SU-DHL-6 (cell line): ENCODE measurements around the gene PRDM15.

Source experiments
- H2AFZ ChIP-seq: fragments of 200-600 bp; sonication (generic); 2 replicates; pipeline ENCODE4 v1.6.1; 2014; ENCODE audit warnings: low read depth, mild to moderate bottlenecking, moderate library complexity, mixed read lengths, antibody characterized with exemption, low read length; ENCODE audit not compliant: severe bottlenecking
- H3F3A ChIP-seq: fragments of 200-600 bp; shearing (Covaris generic); 2 replicates; pipeline ENCODE4 v1.6.0; 2016; ENCODE audit warnings: antibody characterized with exemption, mild to moderate bottlenecking; ENCODE audit not compliant: insufficient read depth
- H3K27ac ChIP-seq: fragments of 200-600 bp; sonication (generic); 2 replicates; pipeline ENCODE4 v1.5.1; 2016; ENCODE audit warnings: low read depth, mild to moderate bottlenecking, low read length, moderate library complexity, mixed read lengths
- H3K27me3 ChIP-seq: fragments of 200-600 bp; sonication (generic), shearing (Covaris generic); 2 replicates; pipeline ENCODE4 v1.6.0; 2014; ENCODE audit warnings: mild to moderate bottlenecking, low read length
- H3K36me3 ChIP-seq: fragments of 200-600 bp; sonication (generic); 2 replicates; pipeline ENCODE4 v1.6.1; 2014; ENCODE audit warnings: mild to moderate bottlenecking, low read length, mixed read lengths
- H3K4me2 ChIP-seq: fragments of 300-600, 200-600 bp; shearing (Covaris generic), sonication (generic); 2 replicates; pipeline ENCODE4 v1.6.0; 2014; ENCODE audit warnings: low read length, low read depth, mild to moderate bottlenecking; ENCODE audit not compliant: poor library complexity, severe bottlenecking
- H3K4me3 ChIP-seq: fragments of 200-600 bp; sonication (generic); 2 replicates; pipeline ENCODE4 v1.5.1; 2014; ENCODE audit warnings: antibody characterized with exemption, low read length, mild to moderate bottlenecking, mixed read lengths; ENCODE audit not compliant: insufficient read depth, poor library complexity, severe bottlenecking
- H3K79me2 ChIP-seq: fragments of 200-600 bp; sonication (generic); 2 replicates; pipeline ENCODE4 v1.6.1; 2014; ENCODE audit warnings: mild to moderate bottlenecking, low read length, moderate library complexity; ENCODE audit not compliant: insufficient read depth
- H3K9ac ChIP-seq: fragments of 200-600 bp; sonication (generic); 2 replicates; pipeline ENCODE4 v1.7.0; 2014; ENCODE audit warnings: mild to moderate bottlenecking, low read length
- H3K9me2 ChIP-seq: fragments of 200-600 bp; sonication (generic); replicated peaks from 2 replicates; pipeline ENCODE4 v1.6.1; 2014; ENCODE audit warnings: low read length; ENCODE audit not compliant: insufficient read depth
- H3K9me3 ChIP-seq: fragments of 200-600 bp; sonication (generic); 2 replicates; pipeline ENCODE4 v1.6.1; 2014; ENCODE audit warnings: low read length, mixed read lengths; ENCODE audit not compliant: insufficient read depth
- H4K20me1 ChIP-seq: fragments of 200-600 bp; sonication (generic); 2 replicates; pipeline ENCODE4 v1.6.1; 2014; ENCODE audit warnings: low read depth, mild to moderate bottlenecking, antibody characterized with exemption, low read length, moderate library complexity, mixed read lengths
- EZH2phosphoT487 ChIP-seq: fragments of 200-600 bp; sonication (generic), shearing (Covaris generic); conservative IDR thresholded peaks from 2 replicates; pipeline ENCODE4 v1.6.1; 2018; ENCODE audit warnings: mild to moderate bottlenecking, antibody characterized with exemption, low read length, moderate library complexity, mixed read lengths
- TF ChIP-seq, protein P1 (sequence below): fragments of 200-600 bp; sonication (generic); IDR thresholded peaks from one replicate; pipeline ENCODE4 v1.5.1; 2017; ENCODE audit warnings: antibody characterized with exemption, mild to moderate bottlenecking, low read length, moderate library complexity; ENCODE audit not compliant: insufficient read depth, poor library complexity, severe bottlenecking

Gene PRDM15

DNA sequence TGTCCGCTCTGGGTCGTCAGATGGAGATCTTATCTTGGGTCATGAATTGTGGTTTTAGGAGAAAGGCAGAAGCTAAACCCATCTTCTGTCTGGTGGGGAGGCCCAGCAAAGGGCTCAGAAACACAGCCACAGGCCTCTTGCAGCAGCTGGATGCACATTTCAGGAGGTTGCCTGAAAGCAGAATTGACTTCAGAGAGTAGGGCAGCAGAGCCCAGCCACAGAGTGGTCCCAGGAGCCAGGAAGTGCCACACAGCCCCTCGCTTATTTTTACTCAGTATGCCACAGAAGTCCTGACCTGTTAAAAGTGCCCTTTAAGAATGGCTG lies 104.0 kb downstream of the PRDM15 start:
- Histone ChIP-seq H3F3A (no peaks in the 10 kb centered on the region), H3K4me2 (no peak overlapping the region), H4K20me1 (no peaks in the 10 kb centered on the region), H3K79me2 (no peaks in the 10 kb centered on the region), H3K9me3 (no peaks in the 10 kb centered on the region), H3K27ac (no peak overlapping the region), H3K9ac (no peak overlapping the region), H3K27me3 (peaks cover 3% of the 10 kb centered on the region; the same call in 1 of the 2 replicates), H3K4me3 (no peak overlapping the region), H3K36me3 (no peaks in the 10 kb centered on the region), H3K9me2 (no peaks in the 10 kb centered on the region), H2AFZ (no peak overlapping the region)
- TF ChIP-seq, protein P1, sequence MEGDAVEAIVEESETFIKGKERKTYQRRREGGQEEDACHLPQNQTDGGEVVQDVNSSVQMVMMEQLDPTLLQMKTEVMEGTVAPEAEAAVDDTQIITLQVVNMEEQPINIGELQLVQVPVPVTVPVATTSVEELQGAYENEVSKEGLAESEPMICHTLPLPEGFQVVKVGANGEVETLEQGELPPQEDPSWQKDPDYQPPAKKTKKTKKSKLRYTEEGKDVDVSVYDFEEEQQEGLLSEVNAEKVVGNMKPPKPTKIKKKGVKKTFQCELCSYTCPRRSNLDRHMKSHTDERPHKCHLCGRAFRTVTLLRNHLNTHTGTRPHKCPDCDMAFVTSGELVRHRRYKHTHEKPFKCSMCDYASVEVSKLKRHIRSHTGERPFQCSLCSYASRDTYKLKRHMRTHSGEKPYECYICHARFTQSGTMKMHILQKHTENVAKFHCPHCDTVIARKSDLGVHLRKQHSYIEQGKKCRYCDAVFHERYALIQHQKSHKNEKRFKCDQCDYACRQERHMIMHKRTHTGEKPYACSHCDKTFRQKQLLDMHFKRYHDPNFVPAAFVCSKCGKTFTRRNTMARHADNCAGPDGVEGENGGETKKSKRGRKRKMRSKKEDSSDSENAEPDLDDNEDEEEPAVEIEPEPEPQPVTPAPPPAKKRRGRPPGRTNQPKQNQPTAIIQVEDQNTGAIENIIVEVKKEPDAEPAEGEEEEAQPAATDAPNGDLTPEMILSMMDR, result no peak
- no peak for TF ChIP-seq EZH2phosphoT487

DNA sequence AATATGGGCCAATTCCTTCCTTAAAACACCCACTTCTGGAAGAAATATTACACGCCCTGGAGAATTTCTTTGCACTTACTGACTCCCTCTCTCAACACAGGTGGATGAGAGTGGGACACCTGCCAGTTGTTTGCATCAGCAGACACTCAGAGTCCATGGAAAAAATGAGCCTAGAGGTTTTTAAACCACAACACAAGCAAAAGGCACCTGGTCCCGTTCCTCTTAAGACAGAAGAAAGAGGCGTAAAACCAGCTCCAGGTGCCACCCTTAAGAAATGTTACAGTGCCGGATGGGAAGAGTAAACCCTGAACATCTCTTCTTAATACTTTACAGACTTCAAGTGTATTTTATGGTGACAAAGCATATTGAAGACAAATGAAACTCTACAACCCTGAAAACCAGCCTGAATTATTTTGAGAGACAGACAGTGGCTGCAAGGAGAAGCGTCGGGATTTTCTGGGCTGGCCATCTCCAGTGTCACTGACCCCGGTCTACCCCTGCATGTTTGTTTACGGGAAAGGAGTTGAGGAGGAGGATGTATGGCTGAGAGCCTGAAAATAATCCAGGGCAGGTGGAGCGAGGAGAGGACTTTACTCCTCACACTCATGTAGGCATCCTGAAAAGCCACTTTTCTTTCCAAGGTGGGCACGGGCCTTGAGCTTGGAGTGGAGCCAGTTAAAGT lies 104.5 kb downstream of the PRDM15 start:
- H3K79me2 ChIP-seq, result no peaks in the 10 kb centered on the region
- no peak overlapping the region for H3K4me2 ChIP-seq
- no peaks in the 10 kb centered on the region for H3K9me3 ChIP-seq
- H3K4me3 ChIP-seq, result no peak overlapping the region
- H3K36me3 ChIP-seq, result no peaks in the 10 kb centered on the region
- TF ChIP-seq, protein P1, result no peak
- TF ChIP-seq EZH2phosphoT487, result no peak
- H2AFZ ChIP-seq, result no peak overlapping the region
- H3F3A ChIP-seq, result no peaks in the 10 kb centered on the region
- H3K9ac ChIP-seq, result no peak overlapping the region
- peaks cover 3% of the 10 kb centered on the region; the same call in 1 of the 2 replicates for H3K27me3 ChIP-seq
- H3K27ac ChIP-seq, result no peak overlapping the region
- H4K20me1 ChIP-seq, result no peaks in the 10 kb centered on the region
- H3K9me2 ChIP-seq, result no peaks in the 10 kb centered on the region

DNA sequence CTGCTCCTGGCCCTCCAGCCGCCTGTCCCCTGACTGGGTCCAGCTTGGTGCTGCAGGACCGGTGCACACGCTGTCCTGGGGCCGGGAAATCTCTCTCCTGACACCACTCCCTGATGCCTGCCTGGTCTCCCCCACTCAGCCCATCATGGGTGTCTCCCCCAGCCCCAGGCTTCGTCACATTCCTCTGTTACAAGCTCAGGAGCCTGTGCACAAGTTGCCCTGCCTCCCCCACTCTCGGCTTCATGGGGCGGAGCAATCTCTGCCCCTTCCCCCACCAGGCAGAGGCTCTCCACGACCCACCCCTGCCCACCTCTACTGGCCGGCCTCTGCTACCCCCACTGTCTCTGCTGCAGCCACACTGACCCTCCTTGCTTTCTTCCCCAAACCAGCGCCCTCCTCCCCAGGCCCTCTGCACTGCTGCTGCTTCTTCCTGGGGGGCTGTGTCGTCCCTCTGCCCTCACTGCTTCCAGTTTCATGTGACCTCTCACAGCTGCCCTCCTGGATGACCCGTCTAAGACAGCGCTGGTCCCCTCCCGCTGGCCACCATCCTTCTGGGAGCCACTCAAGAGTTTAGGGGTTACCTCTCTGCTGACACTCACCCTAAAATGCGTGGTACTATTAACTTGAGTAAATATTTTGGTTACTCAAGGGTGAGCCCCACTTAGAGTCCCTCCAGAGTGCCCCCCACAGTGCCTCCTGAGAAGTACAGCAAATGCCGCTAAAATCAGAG lies 106.6 kb downstream of the PRDM15 start:
- Histone ChIP-seq H3K4me2 (no peak overlapping the region), H3K27ac (no peak overlapping the region), H4K20me1 (no peaks in the 10 kb centered on the region), H3K79me2 (no peaks in the 10 kb centered on the region), H3F3A (no peaks in the 10 kb centered on the region), H2AFZ (no peak overlapping the region), H3K4me3 (no peak overlapping the region), H3K9me2 (no peaks in the 10 kb centered on the region), H3K36me3 (no peaks in the 10 kb centered on the region), H3K27me3 (peaks cover 3% of the 10 kb centered on the region; the same call in 1 of the 2 replicates), H3K9me3 (no peaks in the 10 kb centered on the region), H3K9ac (no peak overlapping the region)
- no peak for TF ChIP-seq EZH2phosphoT487
- TF ChIP-seq, protein P1, result no peak
